Activated T-cell treated with anti-CD3 and anti-CD28 coated beads, Interleukin-2, amount 50 U/mL, for 4 hours (primary cell): ENCODE data around the gene FANCL. TPM values are rescaled to one million over a fixed set of nuclear protein-coding genes. Genes with fewer than 3 reads are reported as not detected.
"Not testable (repeated sequence)": the region's sequence is repeated elsewhere in the genome, so short reads cannot be mapped to it uniquely, and the experiment has no call there.

ENCODE experiments used
- ATAC-seq, 2 donors: fragments of 200-7000 bp; cut with Tn5 transposase; one replicate each; pipeline ENCODE4 v1.10.0; 2021
- DNase-seq: peaks from one replicate; pipeline ENCODE4 v3.0.0-alpha.2; 2020
- H3K27me3 Mint-ChIP-seq: one replicate; pipeline ENCODE4 v1.8.0; 2021; ENCODE audit warnings: low read depth, mixed read lengths
- H3K36me3 Mint-ChIP-seq: one replicate; pipeline ENCODE4 v1.8.0; 2022; ENCODE audit warnings: mixed read lengths; ENCODE audit not compliant: insufficient read depth
- H3K4me1 Mint-ChIP-seq: one replicate; pipeline ENCODE4 v1.8.0; 2021; ENCODE audit warnings: low read depth, mixed read lengths
- H3K4me3 Mint-ChIP-seq: one replicate; pipeline ENCODE4 v1.8.0; 2021; ENCODE audit warnings: mild to moderate bottlenecking, moderate library complexity, mixed read lengths
- H3K9me3 Mint-ChIP-seq: one replicate; pipeline ENCODE4 v1.8.0; 2021; ENCODE audit warnings: mixed read lengths
- total RNA-seq, 3 donors: library from RNA; stranded (reverse); gene quantifications; one replicate each; pipeline ENCODE4 v1.2.1, GENCODE V29; 2021

The FANCL gene
- total RNA-seq, 3 donors from 2014 or later = 7.7 to 9.2 (median 8.3) TPM

GRCh38 chr2:58235170-58235569 lies 6.0 kb downstream of the FANCL start:
- no peak overlapping the region for H3K4me3 Mint-ChIP-seq

GRCh38 chr2:58228299-58228698 lies 12.8 kb downstream of the FANCL start:
- no peaks in the 10 kb centered on the region for H3K27me3 Mint-ChIP-seq
- no peak for DNase-seq
- H3K36me3 Mint-ChIP-seq = peaks cover 10% of the 10 kb centered on the region
- no peaks in the 10 kb centered on the region for H3K4me1 Mint-ChIP-seq
- no peak for ATAC-seq
- no peaks in the 10 kb centered on the region for H3K9me3 Mint-ChIP-seq
- H3K4me3 Mint-ChIP-seq = no peak overlapping the region

More at GRCh38 chr2:58235170-58235569, 6.0 kb downstream of the FANCL start:
- DNase-seq = no peak
- Mint-ChIP-seq H3K4me1 (peaks cover 22% of the 10 kb centered on the region), H3K36me3 (peaks cover 4% of the 10 kb centered on the region), H3K27me3 (no peaks in the 10 kb centered on the region), H3K9me3 (no peaks in the 10 kb centered on the region)
- ATAC-seq = no peak

GRCh38 chr2:58227171-58227917 lies 13.8 kb downstream of the FANCL start:
- Mint-ChIP-seq H3K27me3 (no peaks in the 10 kb centered on the region), H3K36me3 (peaks cover 10% of the 10 kb centered on the region), H3K4me1 (no peaks in the 10 kb centered on the region), H3K4me3 (no peak overlapping the region), H3K9me3 (no peaks in the 10 kb centered on the region)
- ATAC-seq = no peak
- no peak for DNase-seq

DNA sequence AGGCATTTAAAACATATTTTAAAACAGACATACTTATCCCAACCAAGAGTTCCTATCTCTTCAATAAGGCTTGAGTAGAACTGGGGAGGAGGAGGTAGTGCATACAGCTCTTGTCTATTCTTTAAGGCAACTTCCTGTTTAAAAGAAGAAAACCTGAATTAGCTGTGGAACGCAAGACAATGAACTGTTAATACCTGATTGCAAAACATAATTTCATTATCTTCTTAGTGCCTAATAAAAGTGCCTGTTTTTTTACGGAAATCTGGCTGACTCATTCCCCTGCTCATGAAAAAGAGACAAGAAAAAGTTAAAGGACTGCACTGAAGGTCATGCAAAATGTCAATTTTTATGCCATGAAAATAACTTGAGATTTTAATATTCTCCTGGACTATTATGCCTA lies 19.2 kb downstream of the FANCL start:
- H3K27me3 Mint-ChIP-seq = no peaks in the 10 kb centered on the region
- H3K36me3 Mint-ChIP-seq = peaks cover 7% of the 10 kb centered on the region
- DNase-seq = no peak
- H3K4me3 Mint-ChIP-seq = no peak overlapping the region
- no peak for ATAC-seq
- H3K4me1 Mint-ChIP-seq = no peaks in the 10 kb centered on the region
- H3K9me3 Mint-ChIP-seq = no peaks in the 10 kb centered on the region

GRCh38 chr2:58215429-58215828 lies 25.7 kb downstream of the FANCL start:
- DNase-seq (no peak), ATAC-seq (no peak)
- Mint-ChIP-seq H3K9me3 (peaks cover 7% of the 10 kb centered on the region), H3K4me1 (no peaks in the 10 kb centered on the region), H3K36me3 (peaks cover 32% of the 10 kb centered on the region), H3K4me3 (no peak overlapping the region), H3K27me3 (no peaks in the 10 kb centered on the region)

GRCh38 chr2:58210951-58211568 lies 30.1 kb downstream of the FANCL start:
- H3K4me1 Mint-ChIP-seq, H3K4me3 Mint-ChIP-seq, DNase-seq, ATAC-seq, H3K27me3 Mint-ChIP-seq: not testable (repeated sequence)
- Mint-ChIP-seq H3K9me3 (peaks cover 11% of the 10 kb centered on the region), H3K36me3 (peaks cover 25% of the 10 kb centered on the region)

DNA sequence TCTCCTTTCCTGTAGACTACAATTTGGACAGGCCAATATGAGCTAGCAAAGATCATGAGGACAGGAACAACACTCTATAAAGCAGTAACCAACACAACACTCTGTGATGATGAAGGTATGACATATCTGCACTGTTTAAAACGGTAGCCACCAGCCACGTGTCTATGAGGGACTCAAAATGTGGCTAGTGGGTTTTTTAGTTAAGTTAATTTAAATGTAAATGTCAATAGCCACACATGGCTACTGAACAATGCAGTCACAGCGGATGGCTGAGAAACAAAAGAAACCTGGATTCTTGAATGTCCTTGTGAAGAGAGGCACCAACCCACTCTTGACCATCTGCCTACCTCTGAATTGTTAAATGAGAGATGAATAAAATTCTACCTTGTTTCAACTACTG lies 33.9 kb downstream of the FANCL start:
- H3K36me3 Mint-ChIP-seq = peaks cover 18% of the 10 kb centered on the region
- H3K27me3 Mint-ChIP-seq = no peaks in the 10 kb centered on the region
- H3K4me1 Mint-ChIP-seq = no peaks in the 10 kb centered on the region
- H3K4me3 Mint-ChIP-seq = no peak overlapping the region
- peaks cover 11% of the 10 kb centered on the region for H3K9me3 Mint-ChIP-seq
- DNase-seq = no peak
- no peak for ATAC-seq

- H3K9me3 Mint-ChIP-seq = peaks cover 9% of the 10 kb centered on the region
- H3K4me3 Mint-ChIP-seq = no peak overlapping the region
- ATAC-seq (no peak), DNase-seq (no peak)
- peaks cover 14% of the 10 kb centered on the region for H3K36me3 Mint-ChIP-seq
- no peaks in the 10 kb centered on the region for H3K4me1 Mint-ChIP-seq
- no peaks in the 10 kb centered on the region for H3K27me3 Mint-ChIP-seq
Measured at GRCh38 chr2:58206785-58207184, 34.3 kb downstream of the FANCL start.

GRCh38 chr2:58204195-58204959 lies 36.7 kb downstream of the FANCL start:
- no peaks in the 10 kb centered on the region for H3K4me1 Mint-ChIP-seq
- no peaks in the 10 kb centered on the region for H3K9me3 Mint-ChIP-seq
- H3K36me3 Mint-ChIP-seq = peaks cover 1% of the 10 kb centered on the region
- H3K27me3 Mint-ChIP-seq = no peaks in the 10 kb centered on the region
- ATAC-seq (no peak), DNase-seq (no peak)
- no peak overlapping the region for H3K4me3 Mint-ChIP-seq

- ATAC-seq (no peak), DNase-seq (no peak)
- H3K36me3 Mint-ChIP-seq = peaks cover 1% of the 10 kb centered on the region
- no peaks in the 10 kb centered on the region for H3K4me1 Mint-ChIP-seq
- no peak overlapping the region for H3K4me3 Mint-ChIP-seq
- H3K9me3 Mint-ChIP-seq = no peaks in the 10 kb centered on the region
- H3K27me3 Mint-ChIP-seq = no peaks in the 10 kb centered on the region
Measured at GRCh38 chr2:58203018-58203417, 38.1 kb downstream of the FANCL start.

DNA sequence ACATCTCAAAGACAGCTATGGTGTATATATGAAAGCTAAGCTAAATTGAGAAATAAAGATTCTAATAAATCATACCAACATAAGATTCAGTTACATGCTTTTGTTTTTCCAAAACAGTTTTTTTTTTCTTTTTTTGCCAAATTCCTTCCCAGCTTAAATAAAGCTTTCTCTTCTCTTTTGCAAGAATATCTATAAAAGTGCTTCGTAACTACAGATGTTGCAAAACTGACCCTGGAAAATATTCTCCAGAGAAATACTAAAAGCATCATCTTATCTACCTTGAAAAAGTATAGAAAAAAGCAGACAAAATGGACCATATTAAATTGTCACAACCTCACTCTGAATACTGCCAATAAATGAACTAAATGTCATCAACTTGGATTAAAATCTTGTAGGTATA lies 38.7 kb downstream of the FANCL start:
- H3K4me1 Mint-ChIP-seq = no peaks in the 10 kb centered on the region
- H3K4me3 Mint-ChIP-seq = no peak overlapping the region
- ATAC-seq (no peak), DNase-seq (no peak)
- no peaks in the 10 kb centered on the region for H3K27me3 Mint-ChIP-seq
- H3K9me3 Mint-ChIP-seq = no peaks in the 10 kb centered on the region
- peaks cover 4% of the 10 kb centered on the region for H3K36me3 Mint-ChIP-seq

DNA sequence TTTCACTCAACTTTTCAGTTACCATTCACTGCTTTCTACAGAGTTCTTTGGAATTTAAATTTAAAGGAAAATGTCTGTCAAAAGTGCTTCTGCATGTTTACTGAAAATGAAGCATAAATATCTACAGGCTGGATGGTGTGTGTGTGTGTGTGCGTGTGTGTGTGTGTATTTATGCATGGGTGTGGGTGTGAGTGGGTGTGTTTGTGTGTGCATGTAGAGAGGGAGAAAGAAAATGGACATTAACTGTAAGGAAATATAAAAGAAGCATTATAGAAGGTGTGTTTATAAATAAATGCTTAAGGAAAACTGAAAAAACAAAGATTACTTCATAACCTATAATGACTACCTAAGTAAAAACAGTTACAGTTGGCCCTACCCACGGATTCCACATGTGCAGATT lies 43.2 kb downstream of the FANCL start:
- no peak overlapping the region for H3K4me3 Mint-ChIP-seq
- H3K4me1 Mint-ChIP-seq = no peaks in the 10 kb centered on the region
- H3K36me3 Mint-ChIP-seq = peaks cover 4% of the 10 kb centered on the region
- no peaks in the 10 kb centered on the region for H3K27me3 Mint-ChIP-seq
- ATAC-seq (no peak), DNase-seq (no peak)
- H3K9me3 Mint-ChIP-seq = no peaks in the 10 kb centered on the region

DNA sequence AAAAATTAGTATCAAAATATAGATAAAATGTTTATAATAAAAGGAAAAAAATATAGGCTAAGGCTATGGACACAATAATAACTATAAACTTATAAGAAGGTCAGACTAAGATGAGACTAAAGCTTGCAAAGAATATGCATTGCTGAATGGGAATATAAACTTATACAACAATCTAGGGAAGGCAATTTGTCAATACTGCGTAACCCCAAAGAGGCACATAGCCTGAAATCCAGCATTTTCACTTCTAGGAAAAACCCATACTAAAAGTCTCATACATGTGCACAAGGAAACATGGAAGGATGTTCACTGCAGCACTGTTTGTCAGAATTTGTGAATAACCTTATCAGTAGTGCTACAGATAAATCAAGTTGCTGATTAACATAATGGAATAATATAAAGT lies 45.5 kb downstream of the FANCL start:
- H3K27me3 Mint-ChIP-seq = no peaks in the 10 kb centered on the region
- no peak for ATAC-seq
- peaks cover 4% of the 10 kb centered on the region for H3K36me3 Mint-ChIP-seq
- no peak overlapping the region for H3K4me3 Mint-ChIP-seq
- no peak for DNase-seq
- H3K4me1 Mint-ChIP-seq = no peaks in the 10 kb centered on the region
- H3K9me3 Mint-ChIP-seq = no peaks in the 10 kb centered on the region

- Mint-ChIP-seq H3K27me3 (no peaks in the 10 kb centered on the region), H3K36me3 (peaks cover 3% of the 10 kb centered on the region), H3K4me3 (no peak overlapping the region), H3K4me1 (no peaks in the 10 kb centered on the region), H3K9me3 (no peaks in the 10 kb centered on the region)
- ATAC-seq (no peak), DNase-seq (no peak)
Measured at GRCh38 chr2:58194458-58194857, 46.7 kb downstream of the FANCL start.

- not testable (repeated sequence) for ATAC-seq, H3K36me3 Mint-ChIP-seq, H3K4me1 Mint-ChIP-seq, H3K27me3 Mint-ChIP-seq, DNase-seq, H3K9me3 Mint-ChIP-seq, H3K4me3 Mint-ChIP-seq
Measured at GRCh38 chr2:58187022-58187421, 54.1 kb downstream of the FANCL start.
